CD4-positive, alpha-beta T cell treated with Interleukin-4 for 1 hour (primary cell): Measurements from ENCODE around the gene ZFAND6.
"Not testable (repeated sequence)": the region's sequence is repeated elsewhere in the genome, so short reads cannot be mapped to it uniquely, and the experiment has no call there.

Source experiments
- DNase-seq, 2 donors: peaks; one replicate each; pipeline ENCODE4 v3.0.0-alpha.2; 2020 to 2022

Gene ZFAND6

DNA sequence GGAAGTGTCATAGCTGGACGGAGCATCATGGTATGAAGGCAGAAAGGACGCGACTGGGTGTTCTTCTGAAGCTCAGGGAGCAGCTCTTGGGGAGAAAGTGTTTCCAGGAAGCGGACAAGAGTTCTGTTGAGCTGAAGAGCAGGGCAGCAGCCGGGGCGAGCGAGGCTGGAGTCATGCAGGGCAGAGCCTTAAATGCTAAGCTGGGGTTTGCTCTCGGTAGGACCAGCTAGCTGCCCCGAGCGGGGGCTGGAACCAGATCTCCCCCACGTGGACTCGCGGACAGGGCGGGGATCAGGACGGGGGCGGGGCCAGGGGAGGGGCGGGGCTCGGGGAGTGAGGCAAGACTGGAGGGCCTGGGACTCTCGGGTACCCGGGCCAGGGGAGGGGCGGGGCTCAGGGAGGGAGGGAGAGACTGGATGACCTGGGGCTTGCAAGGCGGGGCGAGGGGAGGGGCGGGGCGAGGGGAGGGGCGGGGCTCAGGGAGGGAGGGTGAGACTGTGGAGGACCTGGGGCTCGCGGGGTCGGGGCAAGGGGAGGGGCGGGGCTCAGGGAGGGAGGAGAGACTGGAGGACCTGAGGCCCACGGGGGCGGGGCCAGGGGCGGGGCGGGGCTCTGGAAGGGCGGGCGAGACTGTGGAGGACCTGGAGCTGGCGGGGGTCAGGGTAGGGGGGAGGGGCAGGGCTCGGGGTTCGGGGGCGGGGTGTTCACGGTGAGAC is 92.9 kb downstream of the ZFAND6 start:
- peak; percentile 95 to 96 for DNase-seq

GRCh38 chr15:80152896-80153876 is 93.7 kb downstream of the ZFAND6 start, which contains the start of gene FAH:
TSS of gene FAH (plus strand) at chr15:80152999. CDS start at chr15:80153055, 56 bp downstream.
- DNase-seq, result peak; percentile 34 to 47

DNA sequence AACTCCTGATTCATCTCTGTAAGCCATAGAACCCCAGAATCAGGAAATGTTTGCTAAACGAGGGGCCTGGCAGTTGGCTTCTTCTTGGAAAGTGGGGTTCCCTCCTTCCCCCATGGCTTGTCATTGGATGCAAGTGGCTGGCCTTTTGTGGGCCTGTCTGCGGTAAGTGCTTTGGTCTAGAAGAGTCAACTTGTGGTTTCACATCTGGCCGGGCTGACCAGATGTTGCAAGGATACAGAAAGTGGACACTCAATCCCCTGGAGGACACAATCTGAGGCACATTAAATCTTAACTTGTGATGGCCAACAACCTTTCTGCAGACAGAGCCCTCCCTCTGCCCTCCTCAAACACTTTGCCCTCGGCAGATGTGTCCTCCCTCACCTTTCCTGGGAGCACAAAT is 94.4 kb downstream of the ZFAND6 start:
- DNase-seq, result no peak

GRCh38 chr15:80154336-80154735 is 94.9 kb downstream of the ZFAND6 start:
- DNase-seq, result no peak

- DNase-seq, result no peak
These were observed 95.5 kb downstream of the ZFAND6 start for GRCh38 chr15:80155001-80155377.

DNA sequence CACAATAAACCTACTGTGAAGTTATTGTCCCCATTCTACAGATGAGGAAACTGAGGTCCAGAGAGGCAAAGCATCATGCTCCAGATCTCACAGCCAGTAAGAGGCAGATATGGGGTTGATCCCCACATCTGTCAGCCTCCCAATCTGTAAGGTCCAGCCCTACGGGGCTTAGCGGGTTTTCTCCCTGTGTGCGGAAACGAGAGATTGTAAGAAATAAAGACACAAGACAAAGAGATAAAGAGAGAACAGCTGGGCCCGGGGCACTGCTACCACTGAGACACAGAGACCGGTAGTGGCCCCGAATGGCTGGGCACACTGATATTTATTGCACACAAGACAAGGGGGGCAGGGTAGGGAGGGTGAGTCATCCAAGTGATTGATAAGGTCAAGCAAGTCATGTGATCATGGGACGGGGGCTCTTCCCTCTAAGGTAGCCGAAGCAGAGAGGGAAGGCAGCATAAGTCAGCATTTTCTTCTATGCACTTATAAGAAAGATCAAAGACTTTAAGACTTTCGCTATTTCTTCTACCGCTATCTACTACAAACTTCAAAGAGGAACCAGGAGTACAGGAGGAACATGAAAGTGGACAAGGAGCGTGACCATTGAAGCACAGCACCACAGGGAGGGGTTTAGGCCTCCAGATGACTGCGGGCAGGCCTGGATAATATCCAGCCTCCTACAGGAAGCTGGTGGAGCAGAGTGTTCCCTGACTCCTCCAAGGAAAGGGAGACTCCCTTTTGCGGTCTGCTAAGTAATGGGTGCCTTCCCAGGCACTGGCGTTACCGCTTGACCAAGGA is 96.1 kb downstream of the ZFAND6 start:
- DNase-seq, result not testable (repeated sequence)

- no peak for DNase-seq
These were observed 96.8 kb downstream of the ZFAND6 start for GRCh38 chr15:80156176-80156720.

DNA sequence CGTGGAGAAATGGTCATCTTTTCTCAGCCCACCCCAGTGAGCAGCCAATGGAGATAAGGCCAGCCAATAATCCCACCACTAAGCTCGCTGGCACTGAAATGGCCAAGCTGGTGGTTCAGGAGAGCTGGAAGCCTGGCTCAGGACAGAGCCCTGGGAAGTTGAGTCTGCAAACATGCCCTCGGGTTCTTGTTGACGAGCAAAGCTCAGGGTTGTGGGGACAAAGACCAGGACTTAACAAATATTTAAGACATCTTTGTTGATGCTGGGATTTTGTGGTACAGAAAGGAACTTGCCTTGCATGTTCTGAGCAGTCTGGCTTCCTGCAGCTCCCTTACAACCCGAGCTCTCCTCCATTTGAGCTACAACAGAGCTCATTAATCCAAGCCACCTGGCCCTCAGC is 97.7 kb downstream of the ZFAND6 start:
- DNase-seq, result no peak

DNA sequence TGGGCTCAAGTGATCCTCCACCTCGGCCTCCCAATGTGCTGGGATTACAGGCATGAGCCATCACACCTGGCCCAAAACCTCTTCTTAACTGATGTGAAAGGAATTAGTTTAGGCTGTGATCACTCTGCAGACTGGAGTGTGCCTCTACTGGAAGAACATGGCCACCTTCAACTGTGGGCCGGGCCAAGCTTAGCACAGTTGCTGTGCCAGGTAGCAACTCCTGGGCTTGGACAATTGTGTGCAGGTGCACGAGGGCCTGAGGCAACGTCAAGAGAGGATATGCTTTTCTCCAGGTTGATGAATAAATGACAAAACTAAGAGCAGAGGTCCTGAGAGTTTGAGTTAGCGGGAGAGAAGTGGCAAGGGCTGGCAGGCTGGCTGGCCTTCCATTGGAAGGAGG is 99.8 kb downstream of the ZFAND6 start:
- no peak for DNase-seq

- peak in 1 of 2 donors; percentile 12 for DNase-seq
These were observed 100.5 kb downstream of the ZFAND6 start for GRCh38 chr15:80159811-80160569.

DNA sequence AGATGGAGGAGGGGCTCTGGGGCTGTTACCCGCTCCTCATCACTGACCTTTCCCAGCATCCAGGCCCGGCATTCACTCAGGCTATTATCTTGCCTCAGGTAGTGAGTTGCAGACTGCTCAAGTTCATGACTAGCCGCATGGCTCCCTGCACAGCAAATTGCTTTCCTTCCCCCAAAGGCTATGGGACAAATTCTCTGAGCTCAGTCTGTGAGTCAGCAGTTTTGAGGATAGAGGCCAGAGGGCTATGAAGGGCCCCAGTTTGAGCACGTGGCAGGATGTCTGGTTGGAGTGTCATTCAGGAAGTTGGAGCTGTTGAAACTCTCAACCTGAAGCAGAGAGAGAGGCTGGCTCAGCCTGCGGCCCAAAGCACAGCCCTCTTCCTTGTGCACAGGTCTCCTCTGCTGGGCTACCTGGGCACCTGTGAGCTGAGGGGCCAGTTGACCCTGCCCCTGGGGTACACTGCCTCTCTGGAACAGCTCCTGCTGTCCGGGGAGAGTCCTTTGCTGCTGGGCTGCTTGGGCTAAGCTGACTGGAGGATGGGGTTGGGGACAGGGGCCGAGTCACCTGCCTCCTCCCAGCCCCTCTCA is 101.2 kb downstream of the ZFAND6 start:
- DNase-seq, result peak; percentile 34 to 71

GRCh38 chr15:80161468-80162016 is 102.1 kb downstream of the ZFAND6 start:
- no peak for DNase-seq

GRCh38 chr15:80162059-80162554 is 102.6 kb downstream of the ZFAND6 start:
- DNase-seq, result no peak

- no peak for DNase-seq
These were observed 103.7 kb downstream of the ZFAND6 start for GRCh38 chr15:80163217-80163616.

GRCh38 chr15:80163897-80164296 is 104.4 kb downstream of the ZFAND6 start:
- no peak for DNase-seq

- no peak for DNase-seq
These were observed 108.5 kb downstream of the ZFAND6 start for GRCh38 chr15:80167936-80168335.

DNA sequence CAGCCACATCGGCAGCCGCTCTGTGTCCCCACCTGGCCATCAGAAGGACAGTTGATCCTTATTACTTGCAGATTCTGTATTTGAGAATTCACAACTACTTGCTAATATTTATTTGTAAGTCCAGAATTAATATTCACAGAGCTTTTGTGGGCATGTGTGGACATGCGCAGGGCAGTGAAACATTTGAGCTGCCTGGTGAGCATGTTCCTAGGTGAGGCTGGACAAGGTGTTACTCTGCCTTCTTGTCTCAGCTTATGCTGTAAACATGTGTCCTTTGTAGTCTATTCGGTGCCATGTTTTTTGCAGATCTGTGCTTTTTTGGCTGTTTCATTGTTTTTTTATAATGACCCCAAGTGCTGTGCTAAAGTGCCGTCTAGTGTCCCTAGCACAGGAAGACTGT is 108.9 kb downstream of the ZFAND6 start:
- DNase-seq, result no peak

- no peak for DNase-seq
These were observed 110.4 kb downstream of the ZFAND6 start for GRCh38 chr15:80169768-80170357.

DNA sequence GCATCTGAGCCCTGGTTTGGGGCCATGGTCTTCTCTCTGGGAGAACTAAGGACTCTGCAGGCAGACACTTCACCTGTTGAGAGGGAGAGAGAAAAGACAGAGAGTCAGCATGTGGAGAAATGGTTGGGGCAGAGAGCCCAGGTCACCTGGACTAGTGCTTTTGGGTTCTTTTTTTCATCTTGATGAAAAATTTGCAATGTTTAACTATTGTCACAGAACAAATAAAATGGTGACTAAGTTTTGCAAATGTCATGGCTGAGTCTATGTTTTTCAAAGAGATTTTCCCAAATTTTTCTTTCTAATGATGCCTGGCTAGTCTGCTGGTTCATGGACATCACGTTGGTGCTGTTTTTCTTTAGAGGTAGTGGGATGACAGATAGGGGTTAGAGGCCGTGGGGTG is 111.1 kb downstream of the ZFAND6 start:
- DNase-seq, result no peak

GRCh38 chr15:80171787-80172186 is 112.3 kb downstream of the ZFAND6 start:
- no peak for DNase-seq

DNA sequence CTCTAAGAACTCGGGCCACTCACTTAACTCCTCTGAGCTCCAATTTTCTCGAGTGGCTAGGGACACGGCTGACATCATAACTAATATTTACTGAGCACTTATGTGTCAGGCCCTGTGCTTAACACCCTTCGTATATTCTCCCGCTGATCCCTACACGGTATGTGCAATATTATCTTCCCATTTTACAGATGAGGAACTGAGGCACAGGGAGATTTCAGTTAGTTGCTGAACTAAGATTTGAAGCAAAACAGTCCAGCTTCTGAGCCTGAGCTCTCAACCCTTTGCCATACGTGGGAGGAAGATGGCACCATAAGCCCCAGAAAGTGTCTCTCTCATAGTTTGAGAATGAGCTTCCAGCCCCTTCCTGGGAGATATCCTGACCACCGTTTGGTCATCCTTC is 112.9 kb downstream of the ZFAND6 start:
- DNase-seq, result no peak
